H1 (cell line): ENCODE data around the gene FERMT2. TPM values are rescaled to one million over a fixed set of nuclear protein-coding genes. Genes with fewer than 3 reads are reported as not detected.

Experiments used
- CTCF ChIP-seq, 3 experiments: IDR thresholded peaks; 1 replicate in 2 of 3; 2 replicates in 1 of 3; pipeline versions ENCODE4 v1.5.1 to v1.6.1; 2011; ENCODE audit warnings: low read length in 3 of 3, mild to moderate bottlenecking in 3 of 3, inconsistent platforms in 2 of 3, low read depth in 1 of 3, moderate library complexity in 1 of 3; ENCODE audit not compliant: insufficient read depth in 1 of 3; ENCODE audit errors: control extremely low read depth in 1 of 3
- polyA plus RNA-seq, 7 experiments: library from polyadenylated mRNA; depleted of rRNA in 3 of 7; stranded (reverse) in 5 of 7; unstranded in 2 of 7; fragments of >200 nt in 5 of 7; fragments of 200-250 nt in 2 of 7; gene quantifications; 1 replicate in 5 of 7; 2 replicates in 1 of 7; 4 replicates in 1 of 7; pipeline versions ENCODE4 v1.2.1 to v1.2.3, GENCODE V29; 2011 to 2013; ENCODE audit warnings: missing spikeins in 2 of 7, mixed read lengths in 2 of 7
- total RNA-seq: library from RNA; stranded (reverse); fragmentation: NEBNext Ultra II Directional; extraction: Animal tissue kit (Norgen Biotek cat#: 25700); gene quantifications from 2 replicates; pipeline ENCODE4 v1.2.1, GENCODE V29; 2021

FERMT2 gene
- total and polyA plus RNA-seq, 2 of the 8 experiments (the other 6 are each of a cell fraction or from before 2014, with no cell fraction given), result 53.3 to 142 TPM

GRCh38 chr14:52808101-52808500, 142.7 kb downstream of the FERMT2 start (continued):
- no peak for TF ChIP-seq CTCF (IDR thresholded peaks at IDR 0.05; ENCODE audit: control extremely low read depth in 1 of 3, insufficient read depth in 1 of 3, low read depth in 1 of 3, low read length in 3 of 3)

Other genes with a start within 250 kb of the FERMT2 start
- 103 and 107 TPM in 2 replicates for gene PSMC6, start 243.8 kb downstream of the FERMT2 start, total RNA-seq
- 21.9 and 45.1 TPM in 2 replicates for gene PSMC6, start 243.8 kb downstream of the FERMT2 start, polyA plus RNA-seq (2011; rRNA removed)
- gene STYX, start 220.9 kb downstream of the FERMT2 start, total RNA-seq, result 26.6 and 29.0 TPM in 2 replicates
- 5.6 and 8.3 TPM in 2 replicates for gene STYX, start 220.9 kb downstream of the FERMT2 start, polyA plus RNA-seq (2011; rRNA removed)
- gene GNPNAT1, start 159.4 kb downstream of the FERMT2 start, total RNA-seq, result 54.1 and 56.4 TPM in 2 replicates
- gene GNPNAT1, start 159.4 kb downstream of the FERMT2 start, polyA plus RNA-seq (2011; rRNA removed), result 22.8 and 25.5 TPM in 2 replicates
- gene DDHD1, start 202.3 kb upstream of the FERMT2 start, total RNA-seq, result 14.0 and 16.0 TPM in 2 replicates
- gene DDHD1, start 202.3 kb upstream of the FERMT2 start, polyA plus RNA-seq (2011; rRNA removed), result 2.6 and 3.6 TPM in 2 replicates